Hepatocyte (in vitro differentiated cells): ENCODE data around the gene PKLR. TPM values are rescaled to one million over a fixed set of nuclear protein-coding genes. Genes with fewer than 3 reads are reported as not detected.

Source experiments
- DNase-seq: peaks from one replicate; pipeline ENCODE4 v3.0.0-alpha.2; 2016; ENCODE audit warnings: low spot score
- H2AFZ ChIP-seq: fragments of 200-600 bp; sonication (generic); 2 replicates; pipeline ENCODE4 v1.6.0; 2016; ENCODE audit warnings: antibody characterized with exemption, mild to moderate bottlenecking
- H3K27ac ChIP-seq: fragments of 200-600 bp; sonication (generic); 2 replicates; pipeline ENCODE4 v1.5.1; 2016; ENCODE audit warnings: mild to moderate bottlenecking
- H3K27me3 ChIP-seq: fragments of 200-600 bp; sonication (generic); 2 replicates; pipeline ENCODE4 v1.6.1; 2016
- H3K36me3 ChIP-seq: fragments of 200-600 bp; sonication (generic); replicated peaks from 2 replicates; pipeline ENCODE4 v1.5.1; 2016; ENCODE audit warnings: low read depth; ENCODE audit not compliant: insufficient read depth
- H3K4me1 ChIP-seq: fragments of 200-600 bp; sonication (generic); 2 replicates; pipeline ENCODE4 v1.5.1; 2016; ENCODE audit warnings: mild to moderate bottlenecking, moderate library complexity; ENCODE audit not compliant: insufficient read depth
- H3K4me2 ChIP-seq: fragments of 200-600 bp; sonication (generic); 2 replicates; pipeline ENCODE4 v1.6.0; 2016
- H3K4me3 ChIP-seq: fragments of 200-600 bp; sonication (generic); 2 replicates; pipeline ENCODE4 v1.5.1; 2016; ENCODE audit warnings: mild to moderate bottlenecking
- H3K79me2 ChIP-seq: fragments of 200-600 bp; sonication (generic); 2 replicates; pipeline ENCODE4 v1.6.0; 2017; ENCODE audit warnings: mild to moderate bottlenecking
- H3K9me2 ChIP-seq: fragments of 200-600 bp; sonication (generic); replicated peaks from 2 replicates; pipeline ENCODE4 v1.6.0; 2017; ENCODE audit warnings: mild to moderate bottlenecking; ENCODE audit not compliant: insufficient read depth
- H3K9me3 ChIP-seq: fragments of 200-600 bp; sonication (generic); 2 replicates; pipeline ENCODE4 v1.5.1; 2016; ENCODE audit warnings: low read depth, mild to moderate bottlenecking
- H4K20me1 ChIP-seq: fragments of 200-600 bp; sonication (generic); 2 replicates; pipeline ENCODE4 v1.6.0; 2016; ENCODE audit warnings: mild to moderate bottlenecking; ENCODE audit not compliant: insufficient read depth, poor library complexity, severe bottlenecking
- CTCF ChIP-seq: fragments of 200-600 bp; sonication (generic); IDR thresholded peaks from 2 replicates; pipeline ENCODE4 v1.5.1; 2016; ENCODE audit warnings: antibody characterized with exemption, mild to moderate bottlenecking; ENCODE audit not compliant: poor library complexity
- EZH2 ChIP-seq: fragments of 200-600 bp; sonication (generic); IDR thresholded peaks from 2 replicates; pipeline ENCODE4 v1.6.1; 2016; ENCODE audit warnings: antibody characterized with exemption, mild to moderate bottlenecking, borderline replicate concordance
- EZH2phosphoT487 ChIP-seq: fragments of 200-600 bp; sonication (generic); IDR thresholded peaks from one replicate; pipeline ENCODE4 v1.6.1; 2018; ENCODE audit warnings: antibody characterized with exemption, mild to moderate bottlenecking, low read depth, moderate library complexity; ENCODE audit not compliant: unreplicated experiment, severe bottlenecking
- WGBS: methylation state at CpG from one replicate; pipeline ENCODE4 v1.1.6; 2016; ENCODE audit warnings: low lambda C conversion rate; ENCODE audit errors: missing lambda C conversion rate; 5-methylcytosine and 5-hydroxymethylcytosine counted together
- polyA plus RNA-seq: library from polyadenylated mRNA; unstranded; fragments of >200 nt; fragmentation: Nextera tagmentation; extraction: Ambion mirVana; gene quantifications from 2 replicates; pipeline ENCODE4 v1.2.1, GENCODE V29; 2016
- total RNA-seq: library from RNA; depleted of rRNA; stranded (reverse); fragments of >200 nt; gene quantifications from 2 replicates; pipeline ENCODE4 v1.2.3, GENCODE V29; 2014

PKLR gene
- total and polyA plus RNA-seq, 2 experiments from 2014 or later, result 10.9 to 13.3 TPM

GRCh38 chr1:155286544-155286943 is 14.7 kb downstream of the PKLR start:
- Histone ChIP-seq H3K9me2 (no peaks in the 10 kb centered on the region), H3K79me2 (no peaks in the 10 kb centered on the region), H3K4me3 (no peak overlapping the region), H3K4me2 (no peak overlapping the region), H2AFZ (no peak overlapping the region), H3K27ac (no peak overlapping the region), H3K36me3 (no peaks in the 10 kb centered on the region), H3K27me3 (no peaks in the 10 kb centered on the region), H3K9me3 (no peaks in the 10 kb centered on the region), H4K20me1 (no peaks in the 10 kb centered on the region), H3K4me1 (no peaks in the 10 kb centered on the region)
- TF ChIP-seq EZH2phosphoT487 (no peak), EZH2 (no peak), CTCF (no peak)
- WGBS, result 75% methylated on average over 2 of the region's 2 CpGs
- DNase-seq, result no peak

GRCh38 chr1:155285631-155286044 is 15.6 kb downstream of the PKLR start:
- H3K4me3 ChIP-seq, result no peak overlapping the region
- H4K20me1 ChIP-seq, result no peaks in the 10 kb centered on the region
- no peaks in the 10 kb centered on the region for H3K9me2 ChIP-seq
- no peak overlapping the region for H3K4me2 ChIP-seq
- WGBS, result 90% methylated on average over 18 of the region's 18 CpGs
- H3K36me3 ChIP-seq, result no peaks in the 10 kb centered on the region
- H3K79me2 ChIP-seq, result no peaks in the 10 kb centered on the region
- H3K9me3 ChIP-seq, result no peaks in the 10 kb centered on the region
- H2AFZ ChIP-seq, result no peak overlapping the region
- no peaks in the 10 kb centered on the region for H3K27me3 ChIP-seq
- TF ChIP-seq EZH2 (no peak), CTCF (no peak), EZH2phosphoT487 (no peak)
- H3K27ac ChIP-seq, result no peak overlapping the region
- H3K4me1 ChIP-seq, result no peaks in the 10 kb centered on the region
- no peak for DNase-seq

GRCh38 chr1:155285063-155285462 is 16.2 kb downstream of the PKLR start:
- Histone ChIP-seq H3K79me2 (no peaks in the 10 kb centered on the region), H3K9me2 (no peaks in the 10 kb centered on the region), H3K4me2 (no peak overlapping the region), H3K27ac (no peak overlapping the region), H3K9me3 (no peaks in the 10 kb centered on the region), H4K20me1 (no peaks in the 10 kb centered on the region), H3K36me3 (no peaks in the 10 kb centered on the region), H3K4me3 (no peak overlapping the region), H2AFZ (no peak overlapping the region), H3K27me3 (no peaks in the 10 kb centered on the region), H3K4me1 (no peaks in the 10 kb centered on the region)
- TF ChIP-seq CTCF (no peak), EZH2phosphoT487 (no peak), EZH2 (no peak)
- no peak for DNase-seq
- WGBS, result 96% methylated on average over 14 of the region's 14 CpGs

- no peaks in the 10 kb centered on the region for H3K27me3 ChIP-seq
- no peaks in the 10 kb centered on the region for H3K9me2 ChIP-seq
- H3K4me2 ChIP-seq, result no peak overlapping the region
- H3K4me1 ChIP-seq, result no peaks in the 10 kb centered on the region
- DNase-seq, result no peak
- no peak for TF ChIP-seq CTCF
- TF ChIP-seq EZH2, result no peak
- no peak for TF ChIP-seq EZH2phosphoT487
- H3K4me3 ChIP-seq, result no peak overlapping the region
- no peaks in the 10 kb centered on the region for H3K79me2 ChIP-seq
- WGBS, result 95% methylated on average over 12 of the region's 12 CpGs
- no peaks in the 10 kb centered on the region for H4K20me1 ChIP-seq
- H3K9me3 ChIP-seq, result no peaks in the 10 kb centered on the region
- no peak overlapping the region for H3K27ac ChIP-seq
- no peaks in the 10 kb centered on the region for H3K36me3 ChIP-seq
- no peak overlapping the region for H2AFZ ChIP-seq
These were observed 16.8 kb downstream of the PKLR start for GRCh38 chr1:155284476-155284875.
